PC-3 (cell line): ENCODE measurements around the gene SCAI.

ENCODE experiments used
- CTCF ChIP-seq: fragments of 300-600 bp; sonication (generic); conservative IDR thresholded peaks from 2 replicates; pipeline ENCODE4 v1.5.1; 2017; ENCODE audit warnings: antibody characterized with exemption, low read depth, mild to moderate bottlenecking, low read length
- EZH2 ChIP-seq: fragments of 300-600 bp; sonication (generic); IDR thresholded peaks from one replicate; pipeline ENCODE4 v1.6.1; 2017; ENCODE audit warnings: antibody characterized with exemption, mild to moderate bottlenecking, low read length; ENCODE audit not compliant: unreplicated experiment
- EZH2phosphoT487 ChIP-seq: fragments of 300-600 bp; sonication (generic); IDR thresholded peaks from 2 replicates; pipeline ENCODE4 v1.6.1; 2018; ENCODE audit warnings: mild to moderate bottlenecking, antibody characterized with exemption, low read length, borderline replicate concordance

GRCh38 chr9:125137200-125137599, 6.1 kb downstream of the SCAI start:
- TF ChIP-seq CTCF (no peak), EZH2phosphoT487 (no peak), EZH2 (no peak)
